MCF 10A (cell line): Measurements from ENCODE around the gene KNG1. TPM values are rescaled to one million over a fixed set of nuclear protein-coding genes. Genes with fewer than 3 reads are reported as not detected.

Experiments
- BruUV-seq: library from RNA; stranded (reverse); fragments of 400-500 nt; replicated peaks from 2 replicates; lab custom pipeline; 2021; lab: Mats Ljungman, UMichigan
- CTCF ChIA-PET: fragments of 300-600 bp; sonication (Branson Sonifier 250); formaldehyde crosslinking; extraction: SDS; loops from one replicate; lab custom pipeline; 2021; ENCODE audit warnings: antibody characterized with exemption, inconsistent platforms; lab: Yijun Ruan, JAX
- POLR2A ChIA-PET: fragments of 300-600, 350-650 bp; sonication (Branson Sonifier 250); formaldehyde crosslinking; extraction: SDS; loops from one replicate; lab custom pipeline; 2020; ENCODE audit warnings: antibody characterized with exemption, inconsistent platforms; lab: Yijun Ruan, JAX
- DNase-seq: peaks from one replicate; pipeline ENCODE4 v3.0.0-alpha.2; 2018; ENCODE audit not compliant: unreplicated experiment
- H3K27ac Mint-ChIP-seq: one replicate; pipeline ENCODE4 v1.8.0; 2022; ENCODE audit warnings: mild to moderate bottlenecking, low read depth, mixed read lengths; ENCODE audit not compliant: unreplicated experiment
- H3K27me3 Mint-ChIP-seq: one replicate; pipeline ENCODE4 v1.8.0; 2022; ENCODE audit warnings: mixed read lengths; ENCODE audit not compliant: insufficient read depth, unreplicated experiment
- H3K36me3 Mint-ChIP-seq: one replicate; pipeline ENCODE4 v1.8.0; 2022; ENCODE audit warnings: mild to moderate bottlenecking, moderate library complexity, mixed read lengths; ENCODE audit not compliant: insufficient read depth, unreplicated experiment
- H3K4me1 Mint-ChIP-seq: one replicate; pipeline ENCODE4 v1.8.0; 2022; ENCODE audit warnings: mixed read lengths; ENCODE audit not compliant: insufficient read depth, unreplicated experiment
- H3K4me3 Mint-ChIP-seq: one replicate; pipeline ENCODE4 v1.8.0; 2022; ENCODE audit warnings: mild to moderate bottlenecking, moderate library complexity, mixed read lengths; ENCODE audit not compliant: unreplicated experiment
- H3K9me3 Mint-ChIP-seq: one replicate; pipeline ENCODE4 v1.8.0; 2022; ENCODE audit warnings: mixed read lengths; ENCODE audit not compliant: unreplicated experiment
- intact Hi-C: fragments of 100-400 bp; cut with micrococcal nuclease; formaldehyde crosslinking; loops from 2 replicates; pipeline ENCODE4 v1.14.1; 2022
- total RNA-seq: library from RNA; stranded (reverse); gene quantifications from 2 replicates; pipeline ENCODE4 v1.2.3, GENCODE V29; 2022
- TF ChIP-seq, protein P1 (sequence below): fragments of 200-600 bp; IDR thresholded peaks from one replicate; pipeline ENCODE4 v1.8.0; 2022; ENCODE audit warnings: antibody characterized with exemption, mild to moderate bottlenecking; ENCODE audit not compliant: unreplicated experiment

Gene KNG1
- total RNA-seq, 1 experiment from 2014 or later = not detected

DNA sequence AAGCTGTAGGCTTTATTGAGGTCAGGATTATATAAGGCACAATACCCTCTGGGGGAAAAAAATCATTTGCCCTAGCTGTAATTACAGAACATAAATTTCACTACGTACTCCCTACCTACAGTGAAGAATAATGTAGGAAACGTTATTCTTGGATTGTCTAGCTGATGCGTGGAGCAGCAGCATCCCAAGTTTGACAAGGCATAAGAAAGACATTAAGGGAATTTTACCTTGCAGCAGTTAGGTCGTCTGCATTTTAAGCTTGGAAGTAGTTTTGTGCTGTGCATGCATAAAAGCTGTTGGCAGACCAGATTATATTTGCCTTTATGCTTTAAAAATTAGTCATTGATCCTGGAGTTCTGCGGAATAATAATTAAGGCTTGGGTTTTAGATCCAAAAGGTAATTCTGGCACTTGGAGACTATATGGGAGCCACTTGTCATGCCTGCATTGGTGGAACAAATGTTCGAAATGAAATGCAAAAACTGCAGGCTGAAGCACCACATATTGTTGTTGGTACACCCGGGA lies 68.4 kb downstream of the KNG1 start:
- TF ChIP-seq, protein P1, sequence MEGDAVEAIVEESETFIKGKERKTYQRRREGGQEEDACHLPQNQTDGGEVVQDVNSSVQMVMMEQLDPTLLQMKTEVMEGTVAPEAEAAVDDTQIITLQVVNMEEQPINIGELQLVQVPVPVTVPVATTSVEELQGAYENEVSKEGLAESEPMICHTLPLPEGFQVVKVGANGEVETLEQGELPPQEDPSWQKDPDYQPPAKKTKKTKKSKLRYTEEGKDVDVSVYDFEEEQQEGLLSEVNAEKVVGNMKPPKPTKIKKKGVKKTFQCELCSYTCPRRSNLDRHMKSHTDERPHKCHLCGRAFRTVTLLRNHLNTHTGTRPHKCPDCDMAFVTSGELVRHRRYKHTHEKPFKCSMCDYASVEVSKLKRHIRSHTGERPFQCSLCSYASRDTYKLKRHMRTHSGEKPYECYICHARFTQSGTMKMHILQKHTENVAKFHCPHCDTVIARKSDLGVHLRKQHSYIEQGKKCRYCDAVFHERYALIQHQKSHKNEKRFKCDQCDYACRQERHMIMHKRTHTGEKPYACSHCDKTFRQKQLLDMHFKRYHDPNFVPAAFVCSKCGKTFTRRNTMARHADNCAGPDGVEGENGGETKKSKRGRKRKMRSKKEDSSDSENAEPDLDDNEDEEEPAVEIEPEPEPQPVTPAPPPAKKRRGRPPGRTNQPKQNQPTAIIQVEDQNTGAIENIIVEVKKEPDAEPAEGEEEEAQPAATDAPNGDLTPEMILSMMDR = no peak
- Mint-ChIP-seq H3K4me1 (peaks cover 32% of the 10 kb centered on the region), H3K9me3 (no peaks in the 10 kb centered on the region), H3K27me3 (no peaks in the 10 kb centered on the region), H3K27ac (peak overlapping the region; percentile 99), H3K4me3 (peak overlapping the region; percentile 93), H3K36me3 (peaks cover 77% of the 10 kb centered on the region)
- ChIA-PET CTCF (interaction anchor here (0.6 to 4.4 kb wide), 3 partner anchors 36 to 792 kb away, joined by 3 to 37 read pairs (median 5); no protein-coding TSS in a partner anchor), POLR2A (interaction anchor here (0.6 to 7.1 kb wide), 21 partner anchors 11 to 1127 kb away, joined by 3 to 182 read pairs (median 4); partner anchors contain the start of genes AHSG, DNAJB11, FETUB and RFC4)
- no TSS peak for BruUV-seq
- peak; percentile 4 for DNase-seq
- intact Hi-C loops = loop anchor here (2.0 kb wide), 1 partner anchor 21 kb away; the partner anchor contains the start of gene RFC4

- CTCF ChIA-PET = interaction anchor here (2.5 kb wide), 1 partner anchor 35 kb away, joined by 9 read pairs; no protein-coding TSS in a partner anchor
- peaks cover 91% of the 10 kb centered on the region for H3K36me3 Mint-ChIP-seq
- POLR2A ChIA-PET = interaction anchor here (1.5 to 4.3 kb wide), 4 partner anchors 20 to 198 kb away, joined by 3 to 28 read pairs (median 4); no protein-coding TSS in a partner anchor
- H3K27ac Mint-ChIP-seq = peak overlapping the region; percentile 99
- no peaks in the 10 kb centered on the region for H3K9me3 Mint-ChIP-seq
- H3K4me3 Mint-ChIP-seq = peak overlapping the region; percentile 93
- peak; percentile 20 for DNase-seq
- BruUV-seq = no TSS peak
- intact Hi-C loops = no loop called here
- peaks cover 42% of the 10 kb centered on the region for H3K4me1 Mint-ChIP-seq
- TF ChIP-seq, protein P1 = no peak
- no peaks in the 10 kb centered on the region for H3K27me3 Mint-ChIP-seq
Observed at GRCh38 chr3:186786922-186787321, 69.8 kb downstream of the KNG1 start.

GRCh38 chr3:186787642-186788481 lies 70.7 kb downstream of the KNG1 start:
- ChIA-PET CTCF (interaction anchor here (0.6 to 2.5 kb wide), 3 partner anchors 17 to 173 kb away, joined by 3 to 9 read pairs (median 6); no protein-coding TSS in a partner anchor), POLR2A (interaction anchor here (0.7 to 4.3 kb wide), 9 partner anchors 9 to 220 kb away, joined by 3 to 28 read pairs (median 3); no protein-coding TSS in a partner anchor)
- intact Hi-C loops = no loop called here
- BruUV-seq = no TSS peak
- TF ChIP-seq, protein P1 = no peak
- H3K4me1 Mint-ChIP-seq = peaks cover 42% of the 10 kb centered on the region
- peaks cover 96% of the 10 kb centered on the region for H3K36me3 Mint-ChIP-seq
- peak overlapping the region; percentile 76 for H3K27ac Mint-ChIP-seq
- H3K27me3 Mint-ChIP-seq = no peaks in the 10 kb centered on the region
- no peaks in the 10 kb centered on the region for H3K9me3 Mint-ChIP-seq
- peak overlapping the region; percentile 93 for H3K4me3 Mint-ChIP-seq
- peak; percentile 25 for DNase-seq
